NCI-H226 (cell line): ENCODE measurements around the gene CA5B.
"Not testable (repeated sequence)": the region's sequence is repeated elsewhere in the genome, so short reads cannot be mapped to it uniquely, and the experiment has no call there.

ENCODE experiments used
- DNase-seq: peaks from one replicate; pipeline ENCODE4 v3.0.0-alpha.2; 2015

The CA5B gene

GRCh38 chrX:15737959-15738902 is at the start of gene CA5B:
TSS of gene CA5B (plus strand) at chrX:15738270. CDS start at chrX:15750024, 11,754 bp downstream.
- DNase-seq, result peak; percentile 71

- no peak for DNase-seq
Observed at GRCh38 chrX:15694941-15695451, 43.1 kb upstream of the CA5B start.

- no peak for DNase-seq
Observed at GRCh38 chrX:15696516-15696915, 41.6 kb upstream of the CA5B start.

- no peak for DNase-seq
Observed at GRCh38 chrX:15702488-15703371, 35.3 kb upstream of the CA5B start.

- not testable (repeated sequence) for DNase-seq
Observed at GRCh38 chrX:15703809-15704208, 34.3 kb upstream of the CA5B start.

GRCh38 chrX:15704273-15704672 is 33.8 kb upstream of the CA5B start:
- DNase-seq, result not testable (repeated sequence)

GRCh38 chrX:15714529-15714928 is 23.5 kb upstream of the CA5B start:
- DNase-seq, result peak; percentile 47

- peak; percentile 1 for DNase-seq
Observed at GRCh38 chrX:15718283-15718970, 19.6 kb upstream of the CA5B start.

GRCh38 chrX:15719324-15719968 is 18.6 kb upstream of the CA5B start:
- no peak for DNase-seq

- no peak for DNase-seq
Observed at GRCh38 chrX:15721911-15722310, 16.2 kb upstream of the CA5B start.

GRCh38 chrX:15723887-15724517 is 14.1 kb upstream of the CA5B start:
- no peak for DNase-seq

- DNase-seq, result no peak
Observed at GRCh38 chrX:15724911-15725310, 13.2 kb upstream of the CA5B start.

- DNase-seq, result not testable (repeated sequence)
Observed at GRCh38 chrX:15731368-15731767, 6.7 kb upstream of the CA5B start.

- no peak for DNase-seq
Observed at GRCh38 chrX:15737190-15737958, 696 bp upstream of the CA5B start.

- DNase-seq, result no peak
Observed at GRCh38 chrX:15739886-15740285, 1.8 kb downstream of the CA5B start.

GRCh38 chrX:15744181-15744867 is 6.3 kb downstream of the CA5B start:
- no peak for DNase-seq

- no peak for DNase-seq
Observed at GRCh38 chrX:15745179-15745578, 7.1 kb downstream of the CA5B start.

GRCh38 chrX:15746651-15747050 is 8.6 kb downstream of the CA5B start:
- not testable (repeated sequence) for DNase-seq

GRCh38 chrX:15747626-15748173 is 9.6 kb downstream of the CA5B start:
- no peak for DNase-seq

GRCh38 chrX:15748841-15749240 is 10.8 kb downstream of the CA5B start:
- no peak for DNase-seq
